Peyer's patch (tissue), 4 donors: ENCODE results near the gene CSRP2. TPM values are rescaled to one million over a fixed set of nuclear protein-coding genes. Genes with fewer than 3 reads are reported as not detected.
A peak's percentile ranks its signal among the peaks of the same experiment; 100 is the strongest.

Experiments
- DNase-seq, 3 donors: peaks; one replicate each; pipeline ENCODE4 v3.0.0-alpha.2; 2017 to 2019
- H3K27ac ChIP-seq, 4 donors: fragments of 200-600 bp; sonication (generic); one replicate each; pipeline ENCODE4 v1.5.1; 2016 to 2019
- H3K27me3 ChIP-seq, 2 donors: fragments of 200-600 bp; sonication (generic); one replicate each; pipeline ENCODE4 v1.5.1; 2019
- H3K36me3 ChIP-seq, 3 donors: fragments of 200-600 bp; sonication (generic); one replicate each; pipeline ENCODE4 v1.5.1; 2016 to 2019
- H3K4me1 ChIP-seq, 4 donors: fragments of 200-600 bp; sonication (generic); one replicate each; pipeline ENCODE4 v1.5.1; 2016 to 2019
- H3K4me3 ChIP-seq, 4 donors: fragments of 200-600 bp; sonication (generic); 1 replicate in 3 of 4; 2 replicates in 1 of 4; pipeline ENCODE4 v1.5.1; 2016 to 2019; ENCODE audit warnings: mild to moderate bottlenecking in 1 of 4
- H3K9me3 ChIP-seq, 4 donors: fragments of 200-600 bp; sonication (generic); one replicate each; pipeline ENCODE4 v1.5.1; 2016 to 2019; ENCODE audit warnings: mild to moderate bottlenecking in 1 of 4
- POLR2A ChIP-seq, 2 donors: fragments of 450-650 bp; IDR thresholded peaks; one replicate each; pipeline ENCODE4 v1.5.1; 2017; ENCODE audit warnings: antibody characterized with exemption in 2 of 2, mild to moderate bottlenecking in 2 of 2, moderate library complexity in 2 of 2
- total RNA-seq, 4 donors: library from RNA; depleted of rRNA; stranded (reverse); fragments of >200 nt; gene quantifications; one replicate each; pipeline ENCODE4 v1.1.0, GENCODE V29; 2016
- TF ChIP-seq, protein P1 (sequence below), 6 experiments: fragments of 450-650 bp in 4 of 6; fragments of 200-600 bp in 2 of 6; sonication (generic) in 1 of 6; IDR thresholded peaks; one replicate each; pipeline ENCODE4 v1.5.1; 2017 to 2019; ENCODE audit warnings: antibody characterized with exemption in 6 of 6, mild to moderate bottlenecking in 3 of 6, moderate library complexity in 1 of 6

Gene CSRP2
- total RNA-seq, 4 donors from 2014 or later, result 1.9 to 10.6 (median 8.5) TPM

DNA sequence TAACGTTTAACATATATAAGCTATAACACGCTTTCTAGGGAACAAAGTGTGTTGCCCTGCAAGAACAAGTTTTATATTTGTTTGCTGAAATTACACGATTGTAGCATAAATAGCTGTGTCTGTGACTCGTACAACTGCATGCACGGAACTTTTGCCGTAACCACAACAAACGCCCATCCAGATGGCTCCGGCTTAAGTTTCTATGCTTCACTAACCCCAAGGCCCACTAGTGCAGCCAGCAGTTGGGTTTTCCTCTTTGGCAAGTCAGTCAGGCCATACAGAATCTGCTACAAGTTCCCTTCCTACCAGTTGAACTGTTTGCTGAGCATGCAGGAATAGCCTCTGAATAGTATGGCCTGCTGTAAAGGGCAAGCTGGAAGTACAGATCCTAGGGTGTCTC is 12.1 kb downstream of the CSRP2 start:
- Histone ChIP-seq H3K4me3 (no peak overlapping the region), H3K9me3 (no peaks in the 10 kb centered on the region), H3K36me3 (no peaks in the 10 kb centered on the region), H3K27ac (no peak overlapping the region), H3K27me3 (no peaks in the 10 kb centered on the region), H3K4me1 (no peaks in the 10 kb centered on the region)
- no peak for DNase-seq
- TF ChIP-seq, protein P1, sequence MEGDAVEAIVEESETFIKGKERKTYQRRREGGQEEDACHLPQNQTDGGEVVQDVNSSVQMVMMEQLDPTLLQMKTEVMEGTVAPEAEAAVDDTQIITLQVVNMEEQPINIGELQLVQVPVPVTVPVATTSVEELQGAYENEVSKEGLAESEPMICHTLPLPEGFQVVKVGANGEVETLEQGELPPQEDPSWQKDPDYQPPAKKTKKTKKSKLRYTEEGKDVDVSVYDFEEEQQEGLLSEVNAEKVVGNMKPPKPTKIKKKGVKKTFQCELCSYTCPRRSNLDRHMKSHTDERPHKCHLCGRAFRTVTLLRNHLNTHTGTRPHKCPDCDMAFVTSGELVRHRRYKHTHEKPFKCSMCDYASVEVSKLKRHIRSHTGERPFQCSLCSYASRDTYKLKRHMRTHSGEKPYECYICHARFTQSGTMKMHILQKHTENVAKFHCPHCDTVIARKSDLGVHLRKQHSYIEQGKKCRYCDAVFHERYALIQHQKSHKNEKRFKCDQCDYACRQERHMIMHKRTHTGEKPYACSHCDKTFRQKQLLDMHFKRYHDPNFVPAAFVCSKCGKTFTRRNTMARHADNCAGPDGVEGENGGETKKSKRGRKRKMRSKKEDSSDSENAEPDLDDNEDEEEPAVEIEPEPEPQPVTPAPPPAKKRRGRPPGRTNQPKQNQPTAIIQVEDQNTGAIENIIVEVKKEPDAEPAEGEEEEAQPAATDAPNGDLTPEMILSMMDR (IDR thresholded peaks at IDR 0.05), result no peak
- no peak for TF ChIP-seq POLR2A (IDR thresholded peaks at IDR 0.05)

DNA sequence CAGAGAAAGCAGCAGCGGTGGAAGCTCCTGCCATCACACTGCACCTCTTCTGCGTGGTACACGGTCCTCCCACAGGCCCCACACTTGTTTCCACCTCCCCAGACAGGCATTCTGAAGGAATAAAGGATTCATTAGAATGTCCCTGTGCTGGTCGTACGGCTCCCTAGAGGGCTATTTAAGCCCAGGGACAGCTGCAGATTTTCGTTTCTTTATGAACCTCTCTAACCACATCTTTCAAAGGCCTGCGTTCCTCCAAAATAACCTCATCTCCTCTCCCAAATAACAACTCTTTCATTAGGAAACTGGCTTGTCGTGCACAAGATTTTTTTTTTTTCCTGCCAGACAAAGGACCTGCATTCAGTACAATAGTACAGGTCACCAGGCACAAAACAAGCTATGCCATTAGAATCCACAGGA is 12.7 kb downstream of the CSRP2 start:
- H3K27me3 ChIP-seq, result no peaks in the 10 kb centered on the region

DNA sequence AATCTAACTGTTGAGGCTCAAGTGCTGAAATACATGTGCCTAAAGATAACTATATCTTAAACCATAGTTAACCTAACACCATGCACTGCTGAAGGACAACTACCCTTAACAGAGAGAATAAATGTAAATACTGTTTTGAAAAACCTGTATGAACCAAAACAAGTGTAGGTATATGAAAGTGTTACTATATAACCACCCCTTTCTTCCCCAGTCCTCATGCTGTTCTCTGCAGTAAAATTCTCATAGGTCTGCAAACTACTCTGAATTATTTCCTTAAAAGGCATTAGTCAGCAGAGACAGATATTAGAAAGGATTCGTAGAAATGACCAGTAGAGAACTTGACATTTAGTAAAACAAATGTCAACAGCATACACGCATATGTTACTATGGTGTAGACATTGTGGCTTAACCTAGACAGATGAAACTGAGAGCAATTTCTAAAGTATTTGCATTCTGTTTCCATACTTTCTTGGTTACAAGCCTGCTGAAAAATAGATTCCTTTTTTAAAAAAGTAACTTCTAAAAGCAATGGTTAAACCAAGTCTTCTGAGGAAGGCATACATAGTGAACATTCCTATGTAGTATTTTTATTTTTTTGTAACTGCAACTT is 13.9 kb downstream of the CSRP2 start:
- no peaks in the 10 kb centered on the region for H3K27me3 ChIP-seq
- H3K36me3 ChIP-seq, result no peaks in the 10 kb centered on the region
- no peaks in the 10 kb centered on the region for H3K4me1 ChIP-seq
- H3K4me3 ChIP-seq, result no peak overlapping the region
- TF ChIP-seq, protein P1 (IDR thresholded peaks at IDR 0.05), result no peak
- no peak for TF ChIP-seq POLR2A (IDR thresholded peaks at IDR 0.05)
- no peak for DNase-seq
- no peak overlapping the region for H3K27ac ChIP-seq
- H3K9me3 ChIP-seq, result no peaks in the 10 kb centered on the region

More for the DNA sequence above, 12.7 kb downstream of the CSRP2 start:
- TF ChIP-seq POLR2A (IDR thresholded peaks at IDR 0.05), result no peak
- TF ChIP-seq, protein P1 (IDR thresholded peaks at IDR 0.05), result no peak
- no peaks in the 10 kb centered on the region for H3K9me3 ChIP-seq
- DNase-seq, result no peak
- H3K36me3 ChIP-seq, result no peaks in the 10 kb centered on the region
- H3K4me1 ChIP-seq, result no peaks in the 10 kb centered on the region
- H3K27ac ChIP-seq, result peak overlapping the region in 1 of 4 donors; percentile 7
- H3K4me3 ChIP-seq, result no peak overlapping the region

DNA sequence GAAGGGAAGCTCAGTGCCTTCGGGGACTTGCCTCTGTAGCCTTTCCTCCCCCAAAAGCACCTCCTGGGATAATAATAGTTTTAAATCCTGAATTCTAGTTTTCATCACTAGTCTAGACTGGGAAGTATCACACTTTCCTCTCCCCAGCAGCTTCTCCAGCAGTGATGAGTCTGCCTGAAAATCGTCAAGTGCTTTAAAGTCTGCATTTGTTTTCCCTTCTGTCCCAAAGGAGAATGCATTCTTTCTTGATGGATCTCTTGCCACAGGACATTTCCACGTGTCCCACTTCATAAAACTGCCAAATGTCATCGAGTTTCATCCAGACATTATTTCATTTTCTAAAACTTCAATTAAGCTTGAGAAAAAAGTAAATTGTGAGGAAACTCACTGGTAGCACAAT is 15.0 kb downstream of the CSRP2 start:
- Histone ChIP-seq H3K36me3 (no peaks in the 10 kb centered on the region), H3K4me1 (no peaks in the 10 kb centered on the region), H3K4me3 (no peak overlapping the region), H3K27ac (no peak overlapping the region), H3K9me3 (no peaks in the 10 kb centered on the region), H3K27me3 (no peaks in the 10 kb centered on the region)
- DNase-seq, result no peak
- TF ChIP-seq, protein P1 (IDR thresholded peaks at IDR 0.05), result no peak
- TF ChIP-seq POLR2A (IDR thresholded peaks at IDR 0.05), result no peak

DNA sequence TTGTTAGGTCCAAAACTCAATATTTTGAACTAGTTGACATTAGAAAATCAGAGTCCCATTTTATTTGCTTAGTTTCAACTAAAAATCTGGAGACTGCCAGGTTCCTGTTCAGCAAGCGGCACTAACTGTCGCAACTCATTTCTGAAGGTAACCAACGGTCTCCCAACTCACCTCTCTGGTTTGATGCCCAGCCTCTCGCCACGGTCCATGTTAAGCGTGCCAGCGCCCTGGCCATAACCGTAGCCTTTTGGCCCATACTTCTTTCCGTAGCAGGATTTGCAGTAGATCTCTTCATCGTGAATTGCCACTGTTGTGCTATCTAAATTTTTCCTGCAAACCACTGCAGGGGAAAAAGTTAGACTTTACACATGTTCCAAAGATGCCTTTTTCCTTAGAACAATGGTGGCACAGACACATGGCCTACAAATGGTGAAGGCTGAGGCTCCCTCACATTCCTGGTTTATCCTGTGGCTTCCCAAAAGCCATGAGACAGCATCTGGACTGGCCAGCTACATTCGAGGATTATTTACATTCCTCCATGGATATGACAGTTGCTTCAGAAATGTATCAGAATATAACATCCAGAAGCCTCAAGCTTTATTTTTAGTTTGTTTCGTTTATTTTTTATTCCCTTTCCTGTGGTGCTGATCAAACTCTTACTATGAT is 15.7 kb downstream of the CSRP2 start:
- no peaks in the 10 kb centered on the region for H3K4me1 ChIP-seq
- H3K9me3 ChIP-seq, result no peaks in the 10 kb centered on the region
- DNase-seq, result no peak
- no peaks in the 10 kb centered on the region for H3K27me3 ChIP-seq
- H3K27ac ChIP-seq, result no peak overlapping the region
- H3K4me3 ChIP-seq, result no peak overlapping the region
- no peaks in the 10 kb centered on the region for H3K36me3 ChIP-seq
- TF ChIP-seq, protein P1 (IDR thresholded peaks at IDR 0.05), result no peak
- no peak for TF ChIP-seq POLR2A (IDR thresholded peaks at IDR 0.05)
